ENCODE data around the gene RPL7A.

DNA sequence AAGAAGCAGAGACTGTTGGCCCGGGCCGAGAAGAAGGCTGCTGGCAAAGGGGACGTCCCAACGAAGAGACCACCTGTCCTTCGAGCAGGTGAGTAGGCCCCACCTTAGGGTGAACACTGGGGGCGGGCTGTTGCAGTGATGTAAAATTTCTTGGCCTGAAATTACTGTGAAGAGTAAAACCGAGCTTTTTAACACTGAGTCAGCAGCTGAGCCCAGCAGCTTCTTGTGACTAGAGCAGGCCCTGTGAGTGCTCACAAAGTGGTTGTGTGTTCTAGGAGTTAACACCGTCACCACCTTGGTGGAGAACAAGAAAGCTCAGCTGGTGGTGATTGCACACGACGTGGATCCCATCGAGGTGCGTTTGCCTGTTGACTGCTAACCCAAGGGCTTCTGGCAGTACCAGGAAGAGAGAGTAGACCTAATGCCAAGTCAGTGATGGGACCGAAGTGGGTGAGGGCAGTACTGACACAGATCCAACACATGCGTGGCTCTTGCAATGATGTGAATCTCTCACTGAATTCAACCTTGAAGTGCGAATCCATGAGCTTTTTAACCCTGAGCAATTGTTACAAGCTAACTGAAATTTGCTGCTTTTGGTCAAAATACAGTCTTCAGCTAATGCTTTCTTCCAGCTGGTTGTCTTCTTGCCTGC is 2.1 kb downstream of the RPL7A start:
- TF ChIP-seq, protein P1, sequence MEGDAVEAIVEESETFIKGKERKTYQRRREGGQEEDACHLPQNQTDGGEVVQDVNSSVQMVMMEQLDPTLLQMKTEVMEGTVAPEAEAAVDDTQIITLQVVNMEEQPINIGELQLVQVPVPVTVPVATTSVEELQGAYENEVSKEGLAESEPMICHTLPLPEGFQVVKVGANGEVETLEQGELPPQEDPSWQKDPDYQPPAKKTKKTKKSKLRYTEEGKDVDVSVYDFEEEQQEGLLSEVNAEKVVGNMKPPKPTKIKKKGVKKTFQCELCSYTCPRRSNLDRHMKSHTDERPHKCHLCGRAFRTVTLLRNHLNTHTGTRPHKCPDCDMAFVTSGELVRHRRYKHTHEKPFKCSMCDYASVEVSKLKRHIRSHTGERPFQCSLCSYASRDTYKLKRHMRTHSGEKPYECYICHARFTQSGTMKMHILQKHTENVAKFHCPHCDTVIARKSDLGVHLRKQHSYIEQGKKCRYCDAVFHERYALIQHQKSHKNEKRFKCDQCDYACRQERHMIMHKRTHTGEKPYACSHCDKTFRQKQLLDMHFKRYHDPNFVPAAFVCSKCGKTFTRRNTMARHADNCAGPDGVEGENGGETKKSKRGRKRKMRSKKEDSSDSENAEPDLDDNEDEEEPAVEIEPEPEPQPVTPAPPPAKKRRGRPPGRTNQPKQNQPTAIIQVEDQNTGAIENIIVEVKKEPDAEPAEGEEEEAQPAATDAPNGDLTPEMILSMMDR (IDR thresholded peaks at IDR 0.05; ENCODE audit: low read depth, low read length, poor library complexity, severe bottlenecking), result no peak
- TF ChIP-seq EZH2phosphoT487 (IDR thresholded peaks at IDR 0.05; ENCODE audit: borderline replicate concordance, low read length), result no peak

All from DOHH2 (cell line).